Measurements from ENCODE around the gene PSAT1. TPM values are rescaled to one million over a fixed set of nuclear protein-coding genes. Genes with fewer than 3 reads are reported as not detected.

PSAT1 gene
- total RNA-seq, 1 donor: 175 TPM

GRCh38 chr9:78320875-78321496 is 24.1 kb downstream of the PSAT1 start:
- peaks cover 29% of the 10 kb centered on the region for H3K36me3 ChIP-seq (ENCODE audit: insufficient read depth, low read length)
- TF ChIP-seq CTCF (IDR thresholded peaks at IDR 0.05; ENCODE audit: extremely low read depth, low read depth, low read length): no peak
- H2AFZ ChIP-seq (ENCODE audit: low read length): no peak overlapping the region
- H3K79me2 ChIP-seq (ENCODE audit: insufficient read depth, low read length): no peaks in the 10 kb centered on the region
- no peaks in the 10 kb centered on the region for H3K4me1 ChIP-seq (ENCODE audit: insufficient read depth, low read length)
- H4K20me1 ChIP-seq (ENCODE audit: insufficient read depth, low read length): no peaks in the 10 kb centered on the region
- H3K4me3 ChIP-seq (ENCODE audit: insufficient read depth, low read length): no peak overlapping the region
- no peak overlapping the region for H3K27ac ChIP-seq (ENCODE audit: low read depth, low read length)
- H3K9me3 ChIP-seq (ENCODE audit: low read depth, low read length): no peaks in the 10 kb centered on the region
- no peaks in the 10 kb centered on the region for H3K27me3 ChIP-seq (ENCODE audit: insufficient read depth, low read length)
- no peak overlapping the region for H3K4me2 ChIP-seq (ENCODE audit: insufficient read depth, low read length)
- no peak for DNase-seq (ENCODE audit: insufficient read length, low spot score, missing footprints)

- H3K36me3 ChIP-seq (ENCODE audit: insufficient read depth, low read length): peaks cover 29% of the 10 kb centered on the region
- no peak overlapping the region for H2AFZ ChIP-seq (ENCODE audit: low read length)
- no peak overlapping the region for H3K27ac ChIP-seq (ENCODE audit: low read depth, low read length)
- H3K9me3 ChIP-seq (ENCODE audit: low read depth, low read length): no peaks in the 10 kb centered on the region
- DNase-seq (ENCODE audit: insufficient read length, low spot score, missing footprints): no peak
- H3K4me1 ChIP-seq (ENCODE audit: insufficient read depth, low read length): no peaks in the 10 kb centered on the region
- H3K4me3 ChIP-seq (ENCODE audit: insufficient read depth, low read length): no peak overlapping the region
- H3K79me2 ChIP-seq (ENCODE audit: insufficient read depth, low read length): no peaks in the 10 kb centered on the region
- H4K20me1 ChIP-seq (ENCODE audit: insufficient read depth, low read length): no peaks in the 10 kb centered on the region
- no peaks in the 10 kb centered on the region for H3K27me3 ChIP-seq (ENCODE audit: insufficient read depth, low read length)
- TF ChIP-seq CTCF (IDR thresholded peaks at IDR 0.05; ENCODE audit: extremely low read depth, low read depth, low read length): no peak
- no peak overlapping the region for H3K4me2 ChIP-seq (ENCODE audit: insufficient read depth, low read length)
Observed at GRCh38 chr9:78321505-78321904, 24.6 kb downstream of the PSAT1 start.

GRCh38 chr9:78324068-78324650 is 27.2 kb downstream of the PSAT1 start:
- H4K20me1 ChIP-seq (ENCODE audit: insufficient read depth, low read length): no peaks in the 10 kb centered on the region
- H3K27me3 ChIP-seq (ENCODE audit: insufficient read depth, low read length): no peaks in the 10 kb centered on the region
- H3K36me3 ChIP-seq (ENCODE audit: insufficient read depth, low read length): peaks cover 20% of the 10 kb centered on the region
- no peak overlapping the region for H3K27ac ChIP-seq (ENCODE audit: low read depth, low read length)
- no peak overlapping the region for H3K4me2 ChIP-seq (ENCODE audit: insufficient read depth, low read length)
- no peaks in the 10 kb centered on the region for H3K79me2 ChIP-seq (ENCODE audit: insufficient read depth, low read length)
- H2AFZ ChIP-seq (ENCODE audit: low read length): no peak overlapping the region
- H3K9me3 ChIP-seq (ENCODE audit: low read depth, low read length): no peaks in the 10 kb centered on the region
- H3K4me3 ChIP-seq (ENCODE audit: insufficient read depth, low read length): no peak overlapping the region
- no peaks in the 10 kb centered on the region for H3K4me1 ChIP-seq (ENCODE audit: insufficient read depth, low read length)
- DNase-seq (ENCODE audit: insufficient read length, low spot score, missing footprints): no peak
- no peak for TF ChIP-seq CTCF (IDR thresholded peaks at IDR 0.05; ENCODE audit: extremely low read depth, low read depth, low read length)

- Histone ChIP-seq H2AFZ (ENCODE audit: low read length) (no peak overlapping the region), H3K4me2 (ENCODE audit: insufficient read depth, low read length) (no peak overlapping the region), H3K9me3 (ENCODE audit: low read depth, low read length) (no peaks in the 10 kb centered on the region), H3K27me3 (ENCODE audit: insufficient read depth, low read length) (no peaks in the 10 kb centered on the region), H3K4me1 (ENCODE audit: insufficient read depth, low read length) (no peaks in the 10 kb centered on the region), H4K20me1 (ENCODE audit: insufficient read depth, low read length) (no peaks in the 10 kb centered on the region), H3K27ac (ENCODE audit: low read depth, low read length) (no peak overlapping the region), H3K79me2 (ENCODE audit: insufficient read depth, low read length) (no peaks in the 10 kb centered on the region), H3K36me3 (ENCODE audit: insufficient read depth, low read length) (peaks cover 16% of the 10 kb centered on the region), H3K4me3 (ENCODE audit: insufficient read depth, low read length) (no peak overlapping the region)
- no peak for DNase-seq (ENCODE audit: insufficient read length, low spot score, missing footprints)
- TF ChIP-seq CTCF (IDR thresholded peaks at IDR 0.05; ENCODE audit: extremely low read depth, low read depth, low read length): no peak
Observed at GRCh38 chr9:78324682-78325081, 27.8 kb downstream of the PSAT1 start.

Measured in osteoblast (primary cell).